SK-N-SH treated with all-trans-retinoic acid at 6 μM for 48 hours (cell line): ENCODE data around the gene YJU2.

Experiments used
- ATAC-seq: fragments of 200-7000 bp; cut with Tn5 transposase; 3 replicates; pipeline ENCODE4 v1.9.1; 2020; ENCODE audit warnings: mild to moderate bottlenecking, moderate library complexity
- ARNTL ChIP-seq: fragments of 450-650 bp; formaldehyde crosslinking; IDR thresholded peaks from 2 replicates; pipeline ENCODE4 v1.5.0; 2020; ENCODE audit warnings: low read depth, mild to moderate bottlenecking, moderate library complexity, borderline replicate concordance
- BACH2 ChIP-seq: fragments of 250-450 bp; sonication (Bioruptor Pico); IDR thresholded peaks from 2 replicates; pipeline ENCODE4 v1.9.0; 2021; ENCODE audit warnings: mild to moderate bottlenecking, borderline replicate concordance
- CREB5 ChIP-seq: fragments of 250-450 bp; sonication (Bioruptor Pico); IDR thresholded peaks from 2 replicates; pipeline ENCODE4 v1.5.1; 2020; ENCODE audit warnings: low read depth, mild to moderate bottlenecking, moderate library complexity
- CSDC2 ChIP-seq: fragments of 250-450 bp; sonication (Bioruptor Pico); IDR thresholded peaks from 2 replicates; pipeline ENCODE4 v1.5.0; 2020; ENCODE audit warnings: mild to moderate bottlenecking, moderate library complexity
- ESRRG ChIP-seq: fragments of 250-450 bp; sonication (Bioruptor Pico); IDR thresholded peaks from 2 replicates; pipeline ENCODE4 v1.6.1; 2021; ENCODE audit warnings: mild to moderate bottlenecking
- GLIS3 ChIP-seq: fragments of 250-450 bp; sonication (Bioruptor Pico); IDR thresholded peaks from 2 replicates; pipeline ENCODE4 v1.5.0; 2020; ENCODE audit warnings: mild to moderate bottlenecking, moderate library complexity
- ISL1 ChIP-seq: fragments of 250-450 bp; sonication (Bioruptor Pico); IDR thresholded peaks from 2 replicates; pipeline ENCODE4 v2.1.2; 2022; ENCODE audit warnings: mild to moderate bottlenecking, moderate library complexity
- OSR1 ChIP-seq: fragments of 250-450 bp; sonication (Bioruptor Pico); IDR thresholded peaks from 2 replicates; pipeline ENCODE4 v1.8.0; 2022; ENCODE audit warnings: moderate library complexity, mild to moderate bottlenecking, inconsistent platforms
- PPARA ChIP-seq: fragments of 250-450 bp; sonication (Bioruptor Pico); IDR thresholded peaks from 2 replicates; pipeline ENCODE4 v1.5.0; 2020; ENCODE audit warnings: mild to moderate bottlenecking, borderline replicate concordance
- RARB ChIP-seq: fragments of 250-450 bp; sonication (Bioruptor Pico); IDR thresholded peaks from 2 replicates; pipeline ENCODE4 v1.8.0; 2021; ENCODE audit warnings: mild to moderate bottlenecking, moderate library complexity
- SNAI2 ChIP-seq: fragments of 250-450 bp; sonication (Bioruptor Pico); IDR thresholded peaks from 2 replicates; pipeline ENCODE4 v1.5.0; 2020; ENCODE audit warnings: mild to moderate bottlenecking, moderate library complexity
- TCF4 ChIP-seq: fragments of 250-450 bp; sonication (Bioruptor Pico); IDR thresholded peaks from 2 replicates; pipeline ENCODE4 v1.8.0; 2021; ENCODE audit warnings: mild to moderate bottlenecking, moderate library complexity, borderline replicate concordance
- TOX ChIP-seq: fragments of 250-450 bp; sonication (Bioruptor Pico); IDR thresholded peaks from 2 replicates; pipeline ENCODE4 v1.8.0; 2021; ENCODE audit warnings: mild to moderate bottlenecking, moderate library complexity, borderline replicate concordance
- ZC3H10 ChIP-seq: fragments of 250-450 bp; sonication (Bioruptor Pico); IDR thresholded peaks from 2 replicates; pipeline ENCODE4 v1.5.1; 2021; ENCODE audit warnings: mild to moderate bottlenecking, moderate library complexity
- ZFP3 ChIP-seq: fragments of 250-450 bp; sonication (Bioruptor Pico); IDR thresholded peaks from 2 replicates; pipeline ENCODE4 v1.5.0; 2020; ENCODE audit warnings: mild to moderate bottlenecking, moderate library complexity
- ZFP30 ChIP-seq: fragments of 450-650 bp; formaldehyde crosslinking; IDR thresholded peaks from 2 replicates; pipeline ENCODE4 v1.5.0; 2022; ENCODE audit warnings: mild to moderate bottlenecking, moderate library complexity
- ZNF565 ChIP-seq: fragments of 450-650 bp; formaldehyde crosslinking; conservative IDR thresholded peaks from 2 replicates; pipeline ENCODE4 v1.5.0; 2020; ENCODE audit warnings: low read depth, mild to moderate bottlenecking, moderate library complexity
- ZNF70 ChIP-seq: fragments of 450-650 bp; formaldehyde crosslinking; IDR thresholded peaks from 2 replicates; pipeline ENCODE4 v1.5.0; 2020; ENCODE audit warnings: mild to moderate bottlenecking, moderate library complexity
- ZNF8 ChIP-seq: fragments of 450-650 bp; formaldehyde crosslinking; IDR thresholded peaks from 2 replicates; pipeline ENCODE4 v1.5.0; 2020; ENCODE audit warnings: mild to moderate bottlenecking, moderate library complexity
- TF ChIP-seq, protein P1 (sequence below): fragments of 250-450 bp; sonication (Bioruptor Pico); IDR thresholded peaks from 2 replicates; pipeline ENCODE4 v1.8.0; 2021; ENCODE audit warnings: low read depth, mild to moderate bottlenecking, moderate library complexity, borderline replicate concordance
- TF ChIP-seq, protein P2 (sequence below): fragments of 250-450 bp; sonication (Bioruptor Pico); IDR thresholded peaks from 2 replicates; pipeline ENCODE4 v1.8.0; 2020; ENCODE audit warnings: mild to moderate bottlenecking, moderate library complexity, borderline replicate concordance

The YJU2 gene

DNA sequence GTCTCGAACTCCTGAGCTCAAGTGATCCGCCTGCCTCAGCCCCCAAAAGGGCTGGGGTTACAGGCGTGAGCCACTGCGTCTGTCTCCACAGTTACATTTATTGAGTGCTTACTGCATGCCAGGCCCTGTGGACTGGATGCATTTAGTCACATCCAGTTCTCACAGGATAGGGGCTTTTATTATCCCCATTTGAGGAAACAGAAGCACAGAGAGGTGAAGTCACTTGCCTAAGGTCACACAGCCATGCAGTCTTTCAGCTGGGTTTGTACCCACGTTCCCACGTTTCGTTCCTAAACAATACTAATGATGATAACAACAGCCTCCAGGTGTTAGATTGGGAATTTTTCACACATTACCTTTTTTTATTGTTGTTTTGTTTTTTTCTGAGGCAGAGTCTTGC, 26.7 kb upstream of the YJU2 start (continued):
- TF ChIP-seq, protein P1, sequence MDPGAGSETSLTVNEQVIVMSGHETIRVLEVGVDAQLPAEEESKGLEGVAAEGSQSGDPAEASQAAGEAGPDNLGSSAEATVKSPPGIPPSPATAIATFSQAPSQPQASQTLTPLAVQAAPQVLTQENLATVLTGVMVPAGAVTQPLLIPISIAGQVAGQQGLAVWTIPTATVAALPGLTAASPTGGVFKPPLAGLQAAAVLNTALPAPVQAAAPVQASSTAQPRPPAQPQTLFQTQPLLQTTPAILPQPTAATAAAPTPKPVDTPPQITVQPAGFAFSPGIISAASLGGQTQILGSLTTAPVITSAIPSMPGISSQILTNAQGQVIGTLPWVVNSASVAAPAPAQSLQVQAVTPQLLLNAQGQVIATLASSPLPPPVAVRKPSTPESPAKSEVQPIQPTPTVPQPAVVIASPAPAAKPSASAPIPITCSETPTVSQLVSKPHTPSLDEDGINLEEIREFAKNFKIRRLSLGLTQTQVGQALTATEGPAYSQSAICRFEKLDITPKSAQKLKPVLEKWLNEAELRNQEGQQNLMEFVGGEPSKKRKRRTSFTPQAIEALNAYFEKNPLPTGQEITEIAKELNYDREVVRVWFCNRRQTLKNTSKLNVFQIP = no peak
- TF ChIP-seq ZNF8 (no peak), CSDC2 (CRISPR knock-in tag) (no peak)

GRCh38 chr19:4224470-4224869, 22.4 kb upstream of the YJU2 start:
- ATAC-seq = no peak

DNA sequence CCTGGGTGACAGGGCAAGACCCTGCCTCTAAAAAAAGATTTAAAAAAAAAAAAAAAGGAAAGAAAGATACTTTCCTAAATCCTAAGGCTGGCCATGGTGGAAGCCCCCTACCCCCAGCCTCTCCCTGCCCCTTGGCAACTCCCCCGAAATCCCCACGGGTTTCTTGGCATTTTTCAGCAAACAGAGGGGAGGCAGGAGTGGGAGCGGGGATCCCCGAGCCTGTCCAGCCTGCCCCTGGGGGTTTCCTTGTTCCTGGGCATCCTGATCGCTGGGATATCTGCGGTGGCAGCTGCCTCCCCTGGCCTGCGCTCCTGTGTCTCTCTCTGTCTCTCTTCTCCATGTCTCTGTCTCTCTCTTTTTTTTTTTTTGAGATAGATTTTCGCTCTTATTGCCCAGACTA, 21.0 kb upstream of the YJU2 start:
- ATAC-seq = no peak
- TF ChIP-seq RARB (CRISPR knock-in tag) = no peak
- no peak for TF ChIP-seq SNAI2 (CRISPR knock-in tag)
- TF ChIP-seq ARNTL (CRISPR knock-in tag) = no peak
- TF ChIP-seq, protein P1 = no peak
- TF ChIP-seq ZFP30 = no peak
- TF ChIP-seq OSR1 (CRISPR knock-in tag) = no peak
- TF ChIP-seq, protein P2, sequence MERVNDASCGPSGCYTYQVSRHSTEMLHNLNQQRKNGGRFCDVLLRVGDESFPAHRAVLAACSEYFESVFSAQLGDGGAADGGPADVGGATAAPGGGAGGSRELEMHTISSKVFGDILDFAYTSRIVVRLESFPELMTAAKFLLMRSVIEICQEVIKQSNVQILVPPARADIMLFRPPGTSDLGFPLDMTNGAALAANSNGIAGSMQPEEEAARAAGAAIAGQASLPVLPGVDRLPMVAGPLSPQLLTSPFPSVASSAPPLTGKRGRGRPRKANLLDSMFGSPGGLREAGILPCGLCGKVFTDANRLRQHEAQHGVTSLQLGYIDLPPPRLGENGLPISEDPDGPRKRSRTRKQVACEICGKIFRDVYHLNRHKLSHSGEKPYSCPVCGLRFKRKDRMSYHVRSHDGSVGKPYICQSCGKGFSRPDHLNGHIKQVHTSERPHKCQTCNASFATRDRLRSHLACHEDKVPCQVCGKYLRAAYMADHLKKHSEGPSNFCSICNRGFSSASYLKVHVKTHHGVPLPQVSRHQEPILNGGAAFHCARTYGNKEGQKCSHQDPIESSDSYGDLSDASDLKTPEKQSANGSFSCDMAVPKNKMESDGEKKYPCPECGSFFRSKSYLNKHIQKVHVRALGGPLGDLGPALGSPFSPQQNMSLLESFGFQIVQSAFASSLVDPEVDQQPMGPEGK (CRISPR knock-in tag) = no peak
- no peak for TF ChIP-seq TOX (CRISPR knock-in tag)
- no peak for TF ChIP-seq ZNF565 (CRISPR knock-in tag)
- TF ChIP-seq TCF4 (CRISPR knock-in tag) = no peak
- TF ChIP-seq BACH2 (CRISPR knock-in tag) = no peak
- TF ChIP-seq ZC3H10 (CRISPR knock-in tag) = no peak
- TF ChIP-seq GLIS3 (CRISPR knock-in tag) = no peak
- no peak for TF ChIP-seq ESRRG (CRISPR knock-in tag)
- no peak for TF ChIP-seq ZFP3 (CRISPR knock-in tag)
- TF ChIP-seq ZNF70 (CRISPR knock-in tag) = no peak
- TF ChIP-seq, all 23 proteins: peak for 0

More at GRCh38 chr19:4224470-4224869, 22.4 kb upstream of the YJU2 start:
- TF ChIP-seq TOX (CRISPR knock-in tag) (no peak), PPARA (CRISPR knock-in tag) (no peak), CREB5 (CRISPR knock-in tag) (no peak), ZNF8 (no peak), BACH2 (CRISPR knock-in tag) (no peak), SNAI2 (CRISPR knock-in tag) (no peak), ESRRG (CRISPR knock-in tag) (no peak), RARB (CRISPR knock-in tag) (no peak), ZFP3 (CRISPR knock-in tag) (no peak)
- TF ChIP-seq, protein P1 = no peak

DNA sequence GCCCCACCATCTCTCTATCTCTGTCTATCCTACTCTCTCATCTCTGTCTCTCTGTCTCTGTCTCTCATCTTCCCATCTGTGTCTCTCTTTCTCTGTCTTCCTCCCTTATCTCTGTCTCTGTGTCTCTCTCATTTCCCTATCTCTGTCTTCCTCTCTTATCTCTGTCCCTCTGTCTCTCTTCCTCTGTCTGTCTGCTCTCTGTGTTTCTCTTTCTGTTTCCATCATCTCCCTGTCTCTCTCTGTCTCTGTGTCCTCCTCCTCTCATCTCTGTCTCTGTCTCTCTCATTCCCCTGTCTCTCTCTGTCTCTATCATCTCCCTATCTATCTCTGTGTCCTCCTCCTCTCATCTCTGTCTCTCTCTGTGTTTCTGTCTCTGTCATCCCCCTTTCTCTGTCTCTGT, 19.1 kb upstream of the YJU2 start:
- ATAC-seq = no peak
- no peak for TF ChIP-seq ZNF70 (CRISPR knock-in tag)
- no peak for TF ChIP-seq SNAI2 (CRISPR knock-in tag)
- no peak for TF ChIP-seq ISL1 (CRISPR knock-in tag)
- no peak for TF ChIP-seq ZNF565 (CRISPR knock-in tag)
